Endothelial cell of umbilical vein (primary cell): Measurements from ENCODE around the gene ANKZF1.
A peak's percentile ranks its signal among the peaks of the same experiment; 100 is the strongest.

Experiments used
- CTCF ChIP-seq, 2 donors: IDR thresholded peaks; 1 replicate in 1 of 2; 2 replicates in 1 of 2; pipeline ENCODE4 v1.5.1; 2011; ENCODE audit warnings: low read length in 2 of 2, mild to moderate bottlenecking in 2 of 2, moderate library complexity in 2 of 2, control low read depth in 1 of 2, inconsistent platforms in 1 of 2, low read depth in 1 of 2; ENCODE audit not compliant: insufficient read depth in 1 of 2; ENCODE audit errors: extremely low read depth in 1 of 2
- JUN ChIP-seq: IDR thresholded peaks from 2 replicates; pipeline ENCODE4 v1.6.1; 2011; ENCODE audit warnings: borderline replicate concordance, low read depth; ENCODE audit not compliant: insufficient read length, insufficient read depth
- POLR2A ChIP-seq: IDR thresholded peaks from 2 replicates; pipeline ENCODE4 v1.6.1; 2012; ENCODE audit warnings: low read depth, mild to moderate bottlenecking, control low read depth, low read length

DNA sequence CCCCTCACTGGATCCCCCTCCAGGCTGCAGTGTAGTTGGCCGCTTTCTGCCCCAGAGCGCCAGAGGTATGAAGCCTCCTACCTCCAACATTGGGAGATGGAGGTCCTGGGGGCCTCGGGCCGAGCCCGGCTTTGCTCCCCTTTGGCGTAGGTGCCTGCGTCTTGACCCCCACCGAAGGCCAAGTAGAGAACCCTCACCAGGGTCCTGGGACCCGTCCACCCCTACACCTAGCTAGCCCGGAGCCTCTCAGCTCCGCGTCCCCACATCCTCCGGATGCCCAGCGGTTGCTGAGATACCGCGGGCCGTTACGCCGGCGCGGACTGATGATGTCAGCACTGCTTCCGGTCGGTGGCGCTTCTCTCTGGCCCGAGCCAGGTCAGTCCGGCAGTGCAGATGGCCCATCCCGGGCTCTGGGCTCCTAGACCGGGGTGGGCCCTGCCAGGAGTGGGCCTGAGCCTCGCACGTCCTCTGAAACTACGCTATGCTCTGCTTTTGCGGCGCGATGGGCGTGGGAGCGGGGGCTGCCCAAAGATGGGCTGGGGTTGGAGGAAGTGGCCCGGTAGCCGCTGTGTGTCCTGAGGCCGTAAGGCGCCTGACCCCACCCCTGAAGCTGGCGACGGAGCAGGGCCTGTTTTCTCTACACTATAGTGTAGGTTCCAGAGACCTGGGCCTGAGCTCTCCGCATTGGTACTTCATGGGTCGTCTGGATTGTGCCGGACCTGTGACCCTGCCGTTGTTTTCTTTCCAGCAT lies 15.7 kb downstream of the ANKZF1 start, which contains the start of the genes GLB1L and STK16:
- TF ChIP-seq POLR2A (peak; percentile 93), CTCF (IDR thresholded peaks at IDR 0.05; ENCODE audit: extremely low read depth in 1 of 2, insufficient read depth in 1 of 2, low read depth in 1 of 2, low read length in 2 of 2) (no peak), JUN (no peak)
